PFSK-1 (cell line): ENCODE measurements around the gene CSF3.

Source experiments
- FOXP2 ChIP-seq: optimal IDR thresholded peaks from 2 replicates; pipeline ENCODE3; 2011; ENCODE audit warnings: borderline replicate concordance, control low read depth, inconsistent platforms; ENCODE audit not compliant: insufficient read depth; ENCODE audit errors: extremely low read length, extremely low read depth
- POLR2AphosphoS5 ChIP-seq: IDR thresholded peaks from 2 replicates; pipeline ENCODE4 v1.6.1; 2012; ENCODE audit warnings: low read depth, mild to moderate bottlenecking, control low read depth, low read length, moderate library complexity
- REST ChIP-seq, 2 experiments: IDR thresholded peaks; 2 replicates each; pipeline versions ENCODE4 v1.6.1 to v1.8.0; 2011 to 2012; ENCODE audit warnings: low read depth in 2 of 2, low read length in 2 of 2, control low read depth in 1 of 2, inconsistent platforms in 1 of 2, mild to moderate bottlenecking in 1 of 2, moderate library complexity in 1 of 2; ENCODE audit not compliant: insufficient read depth in 1 of 2
- SIN3A ChIP-seq: IDR thresholded peaks from 2 replicates; pipeline ENCODE4 v1.6.1; 2012; ENCODE audit warnings: mild to moderate bottlenecking, low read length, moderate library complexity, borderline replicate concordance; ENCODE audit not compliant: insufficient read depth
- TAF1 ChIP-seq: IDR thresholded peaks from 2 replicates; pipeline ENCODE4 v1.6.1; 2012; ENCODE audit warnings: low read length, control low read depth, borderline replicate concordance; ENCODE audit not compliant: insufficient read depth

The CSF3 gene

DNA sequence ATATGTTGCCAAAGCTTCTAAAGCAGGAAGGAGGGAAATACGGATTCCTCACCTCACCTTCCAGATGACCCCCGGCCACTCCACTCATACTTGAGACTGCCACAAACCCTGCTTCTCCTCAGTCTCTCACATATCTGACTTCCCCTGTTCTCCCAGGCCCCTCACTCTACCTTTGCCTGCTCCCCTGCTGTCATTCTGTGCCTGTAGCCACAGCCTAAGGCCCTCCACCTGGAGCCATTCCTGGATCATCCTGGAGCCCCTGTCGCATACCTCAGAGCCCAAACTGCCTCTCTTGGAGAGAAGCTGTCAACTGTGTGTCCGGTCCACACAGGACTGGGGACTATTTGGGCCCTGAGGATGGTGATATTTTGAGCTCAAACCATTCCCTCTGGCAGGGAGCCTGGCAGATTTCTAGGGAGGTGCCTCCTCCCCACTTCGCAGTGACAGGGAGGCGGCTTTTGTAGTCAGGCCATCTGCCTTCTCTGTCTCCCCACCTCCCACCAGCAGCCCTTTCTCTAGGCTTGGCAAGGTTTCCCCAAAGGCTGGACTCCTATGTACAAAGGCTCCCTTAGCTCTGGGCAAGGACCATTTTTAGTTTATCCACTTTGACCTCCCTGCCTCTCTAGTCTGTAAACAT lies 41.3 kb downstream of the CSF3 start:
- TF ChIP-seq POLR2AphosphoS5 (no peak), FOXP2 (no peak), REST (IDR thresholded peaks at IDR 0.05; ENCODE audit: insufficient read depth in 1 of 2, low read depth in 2 of 2, low read length in 2 of 2) (no peak), TAF1 (no peak), SIN3A (no peak)

- TF ChIP-seq SIN3A (no peak), FOXP2 (no peak), REST (IDR thresholded peaks at IDR 0.05; ENCODE audit: insufficient read depth in 1 of 2, low read depth in 2 of 2, low read length in 2 of 2) (no peak), TAF1 (no peak), POLR2AphosphoS5 (no peak)
Measured at GRCh38 chr17:40058186-40058784, 43.0 kb downstream of the CSF3 start.

GRCh38 chr17:40058865-40059264 lies 43.6 kb downstream of the CSF3 start:
- TF ChIP-seq POLR2AphosphoS5 (no peak), SIN3A (no peak), REST (IDR thresholded peaks at IDR 0.05; ENCODE audit: insufficient read depth in 1 of 2, low read depth in 2 of 2, low read length in 2 of 2) (no peak), FOXP2 (no peak), TAF1 (no peak)

DNA sequence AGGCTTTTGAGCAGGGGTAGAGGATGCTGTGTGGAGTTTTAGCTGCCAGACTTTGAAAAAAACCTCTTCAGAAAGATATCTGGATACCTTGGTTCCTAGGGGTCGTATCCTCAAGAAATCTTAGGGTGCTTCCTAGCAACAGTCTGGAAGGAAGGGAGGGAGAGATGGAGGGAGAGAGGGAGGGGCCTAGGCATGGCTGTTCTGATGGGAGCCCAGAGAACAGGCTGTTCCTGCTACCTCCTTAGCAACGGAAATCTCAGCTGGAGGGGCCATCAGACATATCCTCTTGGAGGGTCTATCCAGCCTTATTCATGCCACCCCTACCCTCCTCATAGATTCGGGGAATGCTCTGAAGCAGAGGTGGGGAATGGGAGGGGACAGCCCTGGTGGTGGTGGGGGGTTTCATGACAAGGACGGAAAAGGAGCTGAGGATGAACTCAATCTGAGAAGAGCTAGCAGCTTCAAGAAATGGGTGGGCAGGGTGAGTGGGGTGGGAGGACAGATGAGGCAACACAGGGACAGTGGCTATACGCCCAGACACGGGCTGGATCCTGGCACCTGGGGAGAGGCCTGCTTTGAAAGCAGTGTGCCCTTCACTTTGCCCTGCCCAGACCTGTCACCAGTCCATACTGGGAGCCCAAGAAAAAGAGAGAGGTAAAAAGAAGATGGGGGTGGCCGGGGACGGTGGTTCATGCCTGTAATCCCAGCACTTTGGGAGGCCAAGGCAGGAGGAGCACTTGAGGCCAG lies 44.7 kb downstream of the CSF3 start:
- TF ChIP-seq FOXP2 (no peak), SIN3A (no peak), REST (IDR thresholded peaks at IDR 0.05; ENCODE audit: insufficient read depth in 1 of 2, low read depth in 2 of 2, low read length in 2 of 2) (no peak), TAF1 (no peak)
